GM12892 (cell line): ENCODE data around the gene QPCTL.
A peak's percentile ranks its signal among the peaks of the same experiment; 100 is the strongest.
"Not testable (repeated sequence)": the region's sequence is repeated elsewhere in the genome, so short reads cannot be mapped to it uniquely, and the experiment has no call there.

Experiments
- DNase-seq: peaks from one replicate; pipeline ENCODE4 v3.0.0; 2011; ENCODE audit not compliant: insufficient read length
- FAIRE-seq: peaks from 2 replicates; lab custom pipeline; 2011; peaks lifted over from hg19 to GRCh38; lab: Jason Lieb, UNC
- POLR2A ChIP-seq: IDR thresholded peaks from 2 replicates; pipeline ENCODE4 v1.6.1; 2011; ENCODE audit warnings: low read depth, low read length, control low read depth
- POLR2AphosphoS5 ChIP-seq: IDR thresholded peaks from 2 replicates; pipeline ENCODE4 v1.6.1; 2011; ENCODE audit warnings: low read depth, low read length, control low read depth
- TAF1 ChIP-seq: IDR thresholded peaks from 2 replicates; pipeline ENCODE4 v1.6.1; 2011; ENCODE audit warnings: low read depth, mild to moderate bottlenecking, control low read depth, low read length, borderline replicate concordance

Gene QPCTL

GRCh38 chr19:45711851-45712698, 19.6 kb downstream of the QPCTL start:
- no peak for FAIRE-seq
- TF ChIP-seq TAF1, result no peak
- TF ChIP-seq POLR2AphosphoS5, result peak; percentile 40; the same call in 1 of the 2 replicates
- no peak for DNase-seq

- FAIRE-seq (no peak), DNase-seq (no peak)
- TF ChIP-seq TAF1, result no peak
- TF ChIP-seq POLR2AphosphoS5, result no peak
- TF ChIP-seq POLR2A, result no peak
Measured at GRCh38 chr19:45712699-45713067, 20.2 kb downstream of the QPCTL start.

- FAIRE-seq (no peak), DNase-seq (no peak)
- no peak for TF ChIP-seq POLR2A
- no peak for TF ChIP-seq POLR2AphosphoS5
- TF ChIP-seq TAF1, result no peak
Measured at GRCh38 chr19:45713141-45713540, 20.7 kb downstream of the QPCTL start.

GRCh38 chr19:45715139-45715538, 22.7 kb downstream of the QPCTL start:
- no peak for TF ChIP-seq TAF1
- no peak for TF ChIP-seq POLR2AphosphoS5
- TF ChIP-seq POLR2A, result no peak
- DNase-seq (no peak), FAIRE-seq (no peak)

- no peak for TF ChIP-seq POLR2AphosphoS5
- no peak for TF ChIP-seq POLR2A
- no peak for TF ChIP-seq TAF1
- DNase-seq (no peak), FAIRE-seq (peak; percentile 87)
Measured at GRCh38 chr19:45716359-45717130, 24.1 kb downstream of the QPCTL start.

- DNase-seq (peak; percentile 98), FAIRE-seq (peak; percentile 99)
- TF ChIP-seq POLR2AphosphoS5, result peak; percentile 72
- TF ChIP-seq TAF1, result no peak; the same call in 1 of the 2 replicates
- peak; percentile 59; the same call in 1 of the 2 replicates for TF ChIP-seq POLR2A
Measured at GRCh38 chr19:45717131-45717982, 24.9 kb downstream of the QPCTL start.

GRCh38 chr19:45717983-45718650, 25.7 kb downstream of the QPCTL start:
- DNase-seq (no peak), FAIRE-seq (peak; percentile 51)
- TF ChIP-seq TAF1 (no peak), POLR2A (peak; percentile 62)

- DNase-seq, FAIRE-seq: not testable (repeated sequence)
Measured at GRCh38 chr19:45720065-45720464, 27.6 kb downstream of the QPCTL start.

GRCh38 chr19:45728683-45729082, 36.2 kb downstream of the QPCTL start:
- FAIRE-seq, DNase-seq: not testable (repeated sequence)

- TF ChIP-seq POLR2AphosphoS5 (no peak), TAF1 (no peak), POLR2A (no peak)
- DNase-seq (no peak), FAIRE-seq (peak; percentile 84)
Measured at GRCh38 chr19:45729800-45730290, 37.4 kb downstream of the QPCTL start.
